Endothelial cell of umbilical vein (primary cell): ENCODE data around the gene KXD1. TPM values are rescaled to one million over a fixed set of nuclear protein-coding genes. Genes with fewer than 3 reads are reported as not detected.

Experiments used
- BruUV-seq: library from RNA; stranded (reverse); fragments of 400-500 nt; replicated peaks from 2 replicates; lab custom pipeline; 2021; lab: Mats Ljungman, UMichigan
- CTCF ChIA-PET: fragments of 300-600, 350-600 bp; sonication (Branson Sonifier 250); formaldehyde crosslinking; loops from one replicate; lab custom pipeline; 2021; ENCODE audit warnings: antibody characterized with exemption, inconsistent platforms; lab: Charles Lee
- POLR2A ChIA-PET: fragments of 300-600, 350-600 bp; sonication (Branson Sonifier 250); formaldehyde crosslinking; loops from one replicate; lab custom pipeline; 2021; ENCODE audit warnings: antibody characterized with exemption, inconsistent platforms; lab: Charles Lee
- DNase-seq: peaks from one replicate; pipeline ENCODE4 v3.0.0-alpha.2; 2011; ENCODE audit warnings: low read depth, low spot score
- FAIRE-seq: peaks from 2 replicates; lab custom pipeline; 2011; peaks lifted over from hg19 to GRCh38; lab: Jason Lieb, UNC
- H2AFZ ChIP-seq: 2 replicates; pipeline ENCODE4 v1.6.0; 2012; ENCODE audit warnings: low read depth, low read length, control low read depth, inconsistent platforms
- H3K27ac ChIP-seq: 2 replicates; pipeline ENCODE4 v1.5.1; 2011; ENCODE audit warnings: low read depth, mild to moderate bottlenecking, control low read depth, low read length, moderate library complexity; ENCODE audit not compliant: insufficient read depth
- H3K27me3 ChIP-seq, 2 experiments: 2 replicates each; pipeline versions ENCODE4 v1.6.0 to v1.6.1; 2011; ENCODE audit warnings: low read length in 2 of 2, mixed read lengths in 1 of 2; ENCODE audit not compliant: control insufficient read depth in 2 of 2, insufficient read depth in 2 of 2
- H3K36me3 ChIP-seq, 2 experiments: 2 replicates in 1 of 2; 3 replicates in 1 of 2; pipeline ENCODE4 v1.5.1; 2011; ENCODE audit warnings: low read length in 2 of 2, mild to moderate bottlenecking in 1 of 2, moderate library complexity in 1 of 2; ENCODE audit not compliant: control insufficient read depth in 2 of 2, insufficient read depth in 2 of 2; ENCODE audit errors: extremely low read depth in 1 of 2
- H3K4me1 ChIP-seq: 3 replicates; pipeline ENCODE4 v1.5.1; 2011; ENCODE audit warnings: mild to moderate bottlenecking, low read length; ENCODE audit not compliant: control insufficient read depth, insufficient read depth; ENCODE audit errors: extremely low read depth
- H3K4me2 ChIP-seq: 2 replicates; pipeline ENCODE4 v1.6.1; 2011; ENCODE audit warnings: low read length, control low read depth, mixed read lengths; ENCODE audit not compliant: insufficient read depth
- H3K4me3 ChIP-seq, 3 experiments: fragments of 200-600 bp in 1 of 3; sonication (generic), shearing (Covaris generic) in 1 of 3; replicated peaks in 1 of 3; 2 replicates each; pipeline ENCODE4 v1.5.1; 2011 to 2016; ENCODE audit warnings: control low read depth in 3 of 3, low read length in 3 of 3, mild to moderate bottlenecking in 2 of 3, inconsistent platforms in 1 of 3, low read depth in 1 of 3, moderate library complexity in 1 of 3; ENCODE audit not compliant: insufficient read depth in 1 of 3
- H3K79me2 ChIP-seq: 2 replicates; pipeline ENCODE4 v1.6.0; 2012; ENCODE audit warnings: low read length, inconsistent platforms; ENCODE audit not compliant: control insufficient read depth, insufficient read depth
- H3K9ac ChIP-seq: replicated peaks from 2 replicates; pipeline ENCODE3; 2011; ENCODE audit warnings: low read length, control low read depth; ENCODE audit not compliant: insufficient read depth; ENCODE audit errors: extremely low read depth
- H3K9me1 ChIP-seq: replicated peaks from 3 replicates; pipeline ENCODE4 v1.6.0; 2011; ENCODE audit warnings: mild to moderate bottlenecking, low read length; ENCODE audit not compliant: control insufficient read depth, insufficient read depth; ENCODE audit errors: extremely low read depth
- H3K9me3 ChIP-seq: replicated peaks from 2 replicates; pipeline ENCODE4 v1.5.1; 2012; ENCODE audit warnings: low read length, inconsistent platforms; ENCODE audit not compliant: control insufficient read depth, insufficient read depth
- H4K20me1 ChIP-seq: replicated peaks from 2 replicates; pipeline ENCODE3; 2011; ENCODE audit warnings: mild to moderate bottlenecking, low read length; ENCODE audit not compliant: control insufficient read depth, insufficient read depth; ENCODE audit errors: extremely low read depth
- CTCF ChIP-seq, 2 donors: IDR thresholded peaks; 1 replicate in 1 of 2; 2 replicates in 1 of 2; pipeline ENCODE4 v1.5.1; 2011; ENCODE audit warnings: low read length in 2 of 2, mild to moderate bottlenecking in 2 of 2, moderate library complexity in 2 of 2, control low read depth in 1 of 2, inconsistent platforms in 1 of 2, low read depth in 1 of 2; ENCODE audit not compliant: insufficient read depth in 1 of 2; ENCODE audit errors: extremely low read depth in 1 of 2
- EZH2 ChIP-seq: IDR thresholded peaks from 2 replicates; pipeline ENCODE4 v1.6.1; 2012; ENCODE audit warnings: borderline replicate concordance, low read depth, mild to moderate bottlenecking, moderate library complexity, low read length, inconsistent platforms; ENCODE audit not compliant: severe bottlenecking
- FOS ChIP-seq: IDR thresholded peaks from 2 replicates; pipeline ENCODE4 v1.6.1; 2011; ENCODE audit warnings: mild to moderate bottlenecking, low read length, moderate library complexity, borderline replicate concordance; ENCODE audit not compliant: insufficient read depth
- GATA2 ChIP-seq: IDR thresholded peaks from 2 replicates; pipeline ENCODE4 v1.7.0; 2011; ENCODE audit warnings: low read depth, mild to moderate bottlenecking, moderate library complexity, mixed read lengths, low read length; ENCODE audit not compliant: insufficient read length, insufficient read depth
- JUN ChIP-seq: IDR thresholded peaks from 2 replicates; pipeline ENCODE4 v1.6.1; 2011; ENCODE audit warnings: borderline replicate concordance, low read depth; ENCODE audit not compliant: insufficient read length, insufficient read depth
- MAX ChIP-seq: IDR thresholded peaks from 2 replicates; pipeline ENCODE4 v1.6.1; 2011; ENCODE audit not compliant: insufficient read depth, insufficient read length
- MYC ChIP-seq: IDR thresholded peaks from one replicate; pipeline ENCODE4 v1.6.1; 2011; ENCODE audit warnings: mild to moderate bottlenecking, low read depth, low read length
- POLR2A ChIP-seq: IDR thresholded peaks from 2 replicates; pipeline ENCODE4 v1.6.1; 2012; ENCODE audit warnings: low read depth, mild to moderate bottlenecking, control low read depth, low read length
- POLR2AphosphoS5 ChIP-seq: IDR thresholded peaks from 2 replicates; pipeline ENCODE4 v1.6.1; 2012; ENCODE audit warnings: low read depth, mild to moderate bottlenecking, control low read depth, low read length, moderate library complexity; ENCODE audit not compliant: insufficient read depth
- dilution Hi-C: fragments of 300-500 bp; cut with MboI; formaldehyde crosslinking; loops from one replicate; pipeline ENCODE4 v1.15.0; 2019; ENCODE audit warnings: low sequenced_read_pairs; ENCODE audit not compliant: extremely low pct_ligation_motif_present
- intact Hi-C: fragments of 100-400 bp; cut with micrococcal nuclease; formaldehyde crosslinking; loops from one replicate; pipeline ENCODE4 v1.10.0; 2022
- polyA plus RNA-seq, 4 experiments: library from polyadenylated mRNA; depleted of rRNA in 3 of 4; stranded (reverse) in 3 of 4; unstranded in 1 of 4; fragments of >200 nt; gene quantifications; 2 replicates each; pipeline versions ENCODE4 v1.2.1 to v1.2.3, GENCODE V29; 2011 to 2012; ENCODE audit warnings: missing spikeins in 1 of 4
- total RNA-seq: library from RNA; stranded (reverse); gene quantifications from 2 replicates; pipeline ENCODE4 v1.2.3, GENCODE V29; 2021

Gene KXD1
- total and polyA plus RNA-seq, 2 donors (not counting 3 experiments of a cell fraction or from before 2014, with no cell fraction given): 134 to 186 TPM

GRCh38 chr19:18587962-18588610 is 30.4 kb downstream of the KXD1 start:
- Histone ChIP-seq H3K36me3 (peaks cover 0 to 2% of the 10 kb centered on the region in 2 experiments), H3K9me3 (no peaks in the 10 kb centered on the region), H3K4me3 (peak overlapping the region in 2 of 3 experiments; percentile 65 to 78), H3K9ac (no peak overlapping the region), H3K27ac (peak overlapping the region; percentile 6), H2AFZ (peak overlapping the region; percentile 92), H3K9me1 (no peaks in the 10 kb centered on the region), H4K20me1 (no peaks in the 10 kb centered on the region), H3K79me2 (no peaks in the 10 kb centered on the region), H3K4me1 (peaks cover 15% of the 10 kb centered on the region), H3K27me3 (no peaks in the 10 kb centered on the region), H3K4me2 (peak overlapping the region; percentile 68)
- BruUV-seq: no TSS peak
- no peak for TF ChIP-seq GATA2
- TF ChIP-seq MYC: no peak
- no peak for TF ChIP-seq JUN
- no peak for TF ChIP-seq POLR2A
- no peak for TF ChIP-seq EZH2
- TF ChIP-seq CTCF (IDR thresholded peaks at IDR 0.05; ENCODE audit: extremely low read depth in 1 of 2, insufficient read depth in 1 of 2, low read depth in 1 of 2, low read length in 2 of 2): no peak
- no peak for TF ChIP-seq POLR2AphosphoS5
- TF ChIP-seq FOS: no peak
- TF ChIP-seq MAX: no peak
- POLR2A ChIA-PET: no interaction called here
- FAIRE-seq: peak; percentile 82
- CTCF ChIA-PET: interaction anchor here (0.8 to 3.4 kb wide), 15 partner anchors 9 to 352 kb away, joined by 3 to 24 read pairs (median 10); partner anchors contain the start of genes COPE, DDX49 and UBA52
- DNase-seq: no peak
- dilution Hi-C loops (no loop called here), intact Hi-C loops (loop anchor here (1.0 kb wide), 2 partner anchors 17 to 62 kb away; partner anchors contain the start of gene UBA52)
